HG03571 (cell line): Measurements from ENCODE around the gene YWHAH.

ENCODE experiments used
- ATAC-seq: cut with Tn5 transposase; IDR thresholded peaks from one replicate; pipeline ENCODE4 v1.9.1; 2021; ENCODE audit not compliant: unreplicated experiment

YWHAH gene

DNA sequence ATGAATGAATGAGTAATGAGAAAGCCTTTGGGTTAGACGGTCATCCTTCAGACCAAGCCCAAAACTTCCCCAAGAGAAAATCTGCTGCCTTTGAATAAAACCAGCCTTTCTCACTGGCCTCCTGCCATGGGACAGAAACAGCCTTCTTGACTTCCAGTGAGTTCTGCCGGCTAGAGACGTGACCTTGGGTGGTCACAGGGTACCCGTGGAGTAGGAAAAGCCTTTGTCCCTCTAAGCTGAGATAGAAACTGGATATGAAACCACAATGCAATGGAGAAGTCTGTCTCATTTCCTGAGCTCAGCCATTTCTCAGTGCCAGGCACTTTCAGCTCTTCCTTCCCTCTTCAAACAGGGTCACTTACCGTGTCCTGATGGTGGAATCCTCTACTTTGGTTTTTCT is 21.2 kb upstream of the YWHAH start:
- no peak for ATAC-seq

DNA sequence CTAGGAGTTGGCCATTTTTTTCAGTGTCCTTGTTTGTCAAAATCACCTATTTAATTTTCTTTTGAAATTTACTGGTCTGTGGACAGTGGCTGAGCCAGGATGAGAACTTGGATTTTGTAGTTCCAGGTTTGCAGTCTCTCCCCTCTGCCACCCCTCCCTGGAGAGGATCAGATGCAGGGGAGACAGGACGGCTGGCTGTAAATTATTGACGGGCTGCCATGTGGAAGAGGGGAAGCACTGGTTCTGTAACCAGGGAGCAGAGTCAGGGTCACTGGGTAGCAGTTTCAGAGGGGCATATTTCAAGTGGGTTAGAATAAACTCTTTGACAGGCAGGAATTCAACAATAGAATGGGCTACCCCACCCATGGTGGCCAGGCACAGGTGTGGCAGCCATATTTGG is 20.6 kb upstream of the YWHAH start:
- no peak for ATAC-seq

DNA sequence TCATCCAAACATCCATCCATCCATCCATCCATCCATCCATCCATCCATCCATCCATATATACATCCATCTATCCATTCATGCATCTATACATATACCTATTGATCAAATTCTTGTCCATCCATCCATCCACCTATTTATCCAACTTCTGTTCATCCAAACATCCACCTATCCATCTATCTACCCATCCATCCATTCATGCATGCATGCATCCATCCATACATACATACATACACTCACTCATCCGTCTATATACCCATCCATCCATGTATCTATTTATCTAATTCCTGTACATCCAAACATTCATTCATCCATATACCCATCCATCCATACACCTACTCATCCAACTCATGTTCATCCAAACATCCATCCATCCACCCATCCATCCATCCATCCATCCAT is 19.3 kb upstream of the YWHAH start:
- no peak for ATAC-seq

DNA sequence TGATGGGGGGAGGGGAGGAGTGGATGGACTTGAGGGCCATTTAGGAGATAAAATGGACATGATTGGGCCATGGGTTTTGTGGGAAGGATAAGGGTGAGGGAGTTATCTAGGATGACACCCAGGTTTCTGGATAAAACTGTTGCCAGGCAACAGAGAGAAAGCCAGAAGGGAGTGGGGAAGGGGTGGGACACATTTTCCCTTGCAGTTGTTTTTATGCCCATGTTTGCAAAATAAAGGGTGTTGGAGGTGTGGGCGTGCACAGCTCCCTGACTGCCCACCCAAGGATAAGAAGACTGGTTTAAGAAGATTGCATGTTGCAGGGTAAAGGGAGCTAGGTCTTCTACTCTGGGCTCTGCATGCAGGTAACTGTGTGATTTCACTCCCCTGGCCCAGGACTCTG is 18.3 kb upstream of the YWHAH start:
- no peak for ATAC-seq

DNA sequence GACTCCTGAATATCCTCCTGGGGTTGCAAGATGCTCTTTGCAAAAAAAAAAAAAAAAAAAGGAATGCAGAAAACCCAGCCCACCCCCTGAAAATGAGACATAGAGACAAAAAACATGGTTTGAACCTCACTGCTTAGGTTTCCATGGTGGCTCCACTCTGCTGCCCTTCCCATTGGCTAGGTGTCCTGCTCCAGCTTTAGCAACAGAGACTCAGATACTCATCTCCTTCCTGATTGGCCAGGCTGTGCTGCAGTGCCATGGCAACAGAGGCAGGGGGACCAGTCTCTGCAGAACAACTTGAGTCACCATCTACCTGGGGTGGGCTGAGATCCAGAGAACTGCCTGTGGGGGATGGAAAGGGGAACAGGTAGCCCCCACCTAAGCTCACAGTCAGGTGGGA is 17.4 kb upstream of the YWHAH start:
- no peak for ATAC-seq

DNA sequence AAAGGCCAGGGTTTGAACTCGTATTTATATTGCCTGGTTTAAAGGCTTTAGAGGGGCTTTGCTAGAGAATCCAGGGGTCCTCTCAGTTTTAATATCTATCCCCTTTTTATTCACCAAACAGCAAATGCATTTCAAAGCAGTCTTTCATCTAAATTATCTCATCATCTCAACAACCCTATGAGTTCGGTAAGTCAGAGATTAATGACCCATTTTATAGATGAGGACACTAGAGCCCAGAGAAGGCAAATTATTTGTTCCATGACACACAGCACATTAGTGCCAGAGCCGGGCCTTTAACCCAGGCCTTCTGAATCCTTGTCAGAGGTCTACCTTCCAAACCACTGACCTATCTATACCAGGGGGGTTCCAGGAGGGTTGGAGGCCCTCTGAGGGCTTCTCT is 16.8 kb upstream of the YWHAH start:
- ATAC-seq, result no peak

DNA sequence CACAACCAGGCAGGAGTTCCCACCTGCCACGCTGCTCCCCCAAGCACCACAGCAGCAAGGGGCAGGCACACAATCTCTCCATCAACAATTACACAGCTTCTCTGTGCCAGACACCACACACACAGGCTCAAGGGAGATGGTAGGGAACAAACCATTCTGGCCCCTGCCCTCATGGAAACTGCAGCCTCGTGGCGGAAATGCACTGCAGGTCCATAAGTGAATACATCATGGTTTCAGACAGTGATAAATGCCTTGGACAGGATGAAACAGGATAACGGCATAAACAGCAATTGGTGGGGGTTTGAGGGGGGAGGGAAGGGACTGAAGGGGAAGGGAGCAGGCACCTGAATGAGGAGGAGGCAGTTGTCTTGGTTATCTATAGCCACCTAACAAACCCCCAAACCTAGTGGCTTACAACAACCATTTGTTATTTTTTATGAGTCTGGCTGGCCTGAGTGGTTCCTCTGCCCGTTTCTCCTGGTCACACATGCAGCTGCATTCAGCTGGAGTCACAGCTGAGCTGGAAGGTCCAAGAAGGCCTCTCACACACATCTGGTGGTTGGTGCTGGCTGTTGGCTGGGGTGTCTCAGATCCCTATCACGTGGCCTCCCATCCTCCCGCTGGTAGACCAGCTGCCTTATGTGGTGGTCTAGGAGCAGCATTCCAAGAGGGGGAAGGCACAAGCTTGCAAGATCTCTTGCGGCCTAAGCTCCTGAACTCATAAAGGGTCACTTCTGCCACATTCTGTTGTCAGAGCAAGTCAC is 15.0 kb upstream of the YWHAH start:
- no peak for ATAC-seq

DNA sequence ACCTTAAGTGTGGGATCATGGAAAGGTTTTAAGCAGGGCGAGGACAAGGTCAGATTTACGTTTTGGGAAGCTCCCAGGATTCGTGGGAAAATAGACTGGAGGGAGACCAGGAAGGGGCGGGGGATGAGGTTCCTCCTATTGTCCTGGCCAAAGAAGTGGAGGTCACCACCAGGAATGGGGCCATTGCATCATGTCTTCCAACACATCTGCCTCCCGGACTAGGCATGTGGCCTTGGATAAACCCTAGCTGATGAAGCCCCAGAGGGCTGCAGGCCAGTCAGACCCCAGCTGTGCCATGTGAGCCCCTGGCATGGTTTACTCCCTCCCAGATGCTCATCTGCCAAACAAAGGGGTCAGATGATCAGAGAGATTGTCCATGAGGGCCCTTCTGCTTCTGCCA is 11.5 kb upstream of the YWHAH start:
- ATAC-seq, result no peak

DNA sequence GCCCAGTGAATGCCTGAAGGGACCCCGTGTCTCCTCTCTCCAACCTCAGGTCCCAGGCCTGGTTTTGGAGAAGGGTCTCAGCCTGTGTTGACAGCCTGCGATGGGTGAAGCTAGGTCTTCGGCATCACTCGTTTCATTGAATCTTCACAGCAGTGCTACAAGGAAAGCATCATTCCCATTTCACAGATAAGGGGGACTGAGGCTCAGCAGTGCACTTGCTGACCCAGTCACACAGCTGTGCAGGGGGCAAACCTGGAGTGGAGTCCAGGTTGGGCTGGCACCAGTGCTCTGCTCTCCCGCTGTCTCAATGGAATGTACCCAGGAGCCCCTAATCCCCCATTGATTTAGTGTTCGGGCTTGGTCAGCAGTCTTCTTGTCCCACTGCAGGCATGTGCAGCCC is 10.9 kb upstream of the YWHAH start:
- no peak for ATAC-seq

DNA sequence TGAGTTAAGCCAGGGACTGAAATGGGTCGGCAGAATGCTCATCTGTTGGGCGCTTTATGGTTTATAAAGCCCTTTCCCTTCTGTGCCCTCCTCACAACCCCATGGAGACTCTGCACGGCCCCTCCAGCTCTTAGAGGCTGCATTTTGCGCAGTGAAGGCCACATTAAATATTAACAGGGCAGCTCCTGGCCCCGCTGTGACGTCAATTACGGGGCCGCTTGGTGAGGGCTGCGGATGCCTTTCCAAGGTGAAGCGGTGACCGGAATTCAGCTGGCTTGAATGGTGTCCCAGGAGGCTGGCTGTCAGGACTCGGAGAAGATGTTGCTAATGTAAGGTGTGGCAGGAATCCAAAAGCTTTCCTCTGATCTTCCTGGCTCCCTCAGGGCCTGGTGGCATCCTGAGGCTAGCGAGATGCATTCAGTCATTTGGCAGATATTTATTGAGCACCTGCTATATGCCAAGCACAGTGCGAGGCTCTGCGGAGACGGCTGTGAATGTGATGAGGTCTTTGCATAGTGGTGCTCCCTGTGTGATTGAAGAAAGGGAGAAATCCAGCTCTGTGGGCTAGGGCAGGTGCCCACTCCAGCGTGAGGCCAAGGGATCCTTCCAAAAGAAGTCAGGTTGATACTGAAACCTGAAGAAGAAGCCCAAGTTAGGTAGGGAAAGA is 10.4 kb upstream of the YWHAH start:
- no peak for ATAC-seq

DNA sequence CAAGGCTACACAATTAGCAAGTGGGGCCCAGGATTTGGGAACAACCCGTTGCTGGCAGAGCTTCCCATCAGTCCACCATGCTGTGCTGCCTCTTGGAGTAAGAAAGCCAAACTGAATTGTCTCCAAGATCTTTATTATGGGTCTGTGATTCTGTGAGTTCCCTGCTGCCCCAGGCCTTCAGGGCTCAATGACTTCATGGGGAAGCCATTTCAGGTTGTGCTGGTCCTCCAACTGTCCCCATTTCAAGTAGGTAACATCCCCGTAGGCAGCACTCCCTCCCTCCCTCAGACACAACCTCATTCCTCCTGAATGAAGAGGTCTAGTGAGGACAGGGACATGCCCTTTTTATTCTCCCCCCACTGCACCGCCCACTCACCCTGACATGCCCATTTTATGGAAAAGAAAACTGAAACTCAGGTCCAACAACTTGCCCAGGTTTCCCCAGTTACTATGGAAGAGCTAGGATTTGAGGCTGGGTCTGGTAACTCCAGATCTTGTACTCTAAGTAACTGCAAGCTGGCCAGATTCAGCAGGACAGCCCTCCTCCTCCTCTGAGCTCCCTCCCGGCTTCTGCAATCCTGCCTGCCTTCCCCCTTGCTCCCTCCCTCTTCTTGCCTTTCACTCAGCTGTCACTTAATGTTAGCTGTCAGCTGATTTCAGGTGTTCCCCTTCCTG is 8.2 kb upstream of the YWHAH start:
- ATAC-seq, result no peak

DNA sequence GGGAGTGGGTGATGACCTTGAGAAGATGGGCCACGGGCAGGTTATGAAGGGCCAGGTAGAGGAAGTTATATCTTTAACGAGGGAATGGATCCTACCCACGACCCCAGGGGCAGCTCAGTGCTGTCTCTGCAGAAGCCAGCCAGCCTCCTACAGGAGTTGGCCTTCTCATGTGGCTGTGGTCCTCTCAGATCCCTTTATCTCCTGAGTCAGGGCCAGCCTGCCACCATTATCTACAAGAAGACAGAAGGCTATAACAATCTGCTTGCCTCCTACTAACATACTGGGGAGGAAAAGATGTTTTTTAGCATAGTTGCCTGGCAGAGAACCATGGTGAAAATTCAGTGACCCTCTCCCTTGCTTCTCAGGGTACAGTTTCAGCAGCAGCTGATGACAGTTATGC is 7.0 kb upstream of the YWHAH start:
- no peak for ATAC-seq

DNA sequence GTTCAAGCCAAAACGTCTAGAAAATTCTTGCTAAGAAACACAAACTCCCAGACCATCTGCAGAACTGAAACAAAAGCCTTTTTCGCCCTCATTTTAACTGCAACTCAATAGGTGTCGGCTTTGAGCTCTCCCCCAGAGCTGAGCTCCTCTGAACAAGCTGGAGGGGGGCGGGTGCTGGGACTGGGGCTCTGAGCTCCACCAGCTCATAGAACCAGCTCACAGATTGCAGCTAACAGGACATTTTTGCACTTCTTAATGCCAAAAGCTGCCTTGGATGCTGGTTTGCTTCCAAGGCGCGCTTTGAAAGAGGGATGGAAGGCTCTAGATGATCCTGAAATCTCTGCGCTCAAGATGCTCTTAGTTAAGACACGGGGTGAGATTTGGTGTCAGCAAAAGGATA is 6.0 kb upstream of the YWHAH start:
- ATAC-seq, result no peak

DNA sequence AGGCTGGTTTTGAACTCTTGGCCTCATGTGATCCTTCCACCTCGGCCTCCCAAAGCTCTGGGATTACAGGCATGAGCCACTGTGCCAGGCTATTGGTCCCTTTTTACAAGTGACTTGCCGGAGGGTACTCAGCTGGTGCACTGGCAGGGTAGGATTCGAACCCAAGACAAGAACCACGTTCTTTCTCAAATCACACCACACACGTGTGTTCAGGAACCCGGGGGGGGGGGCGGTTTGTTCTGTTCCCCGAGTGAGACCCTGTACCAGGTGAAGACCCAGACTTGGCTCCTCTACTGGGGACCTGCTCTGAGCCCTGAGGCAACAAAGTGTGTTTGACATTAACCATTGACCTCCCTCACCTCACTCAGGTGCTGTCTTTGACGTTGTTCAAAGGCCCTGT is 3.8 kb upstream of the YWHAH start:
- no peak for ATAC-seq

DNA sequence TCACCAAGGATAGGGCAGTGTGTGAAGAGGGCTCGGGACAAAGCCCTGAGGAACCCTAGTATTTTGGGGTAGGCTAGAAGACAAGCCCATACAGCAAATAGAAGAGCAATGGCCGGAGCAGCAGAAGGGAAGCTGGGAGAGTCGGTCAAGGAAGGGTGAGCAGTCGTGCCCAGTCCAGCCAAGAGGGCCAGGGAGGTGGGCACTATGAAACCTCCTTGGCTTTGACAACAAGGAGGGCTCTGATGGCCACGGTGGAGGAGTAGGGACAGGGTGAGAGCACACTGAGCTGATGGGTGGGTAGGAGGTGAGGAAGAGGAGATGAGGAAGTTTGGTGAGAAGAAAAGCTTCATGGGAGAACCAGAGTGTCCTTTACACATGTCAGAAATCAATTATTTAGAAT is 2.2 kb upstream of the YWHAH start:
- ATAC-seq, result no peak

DNA sequence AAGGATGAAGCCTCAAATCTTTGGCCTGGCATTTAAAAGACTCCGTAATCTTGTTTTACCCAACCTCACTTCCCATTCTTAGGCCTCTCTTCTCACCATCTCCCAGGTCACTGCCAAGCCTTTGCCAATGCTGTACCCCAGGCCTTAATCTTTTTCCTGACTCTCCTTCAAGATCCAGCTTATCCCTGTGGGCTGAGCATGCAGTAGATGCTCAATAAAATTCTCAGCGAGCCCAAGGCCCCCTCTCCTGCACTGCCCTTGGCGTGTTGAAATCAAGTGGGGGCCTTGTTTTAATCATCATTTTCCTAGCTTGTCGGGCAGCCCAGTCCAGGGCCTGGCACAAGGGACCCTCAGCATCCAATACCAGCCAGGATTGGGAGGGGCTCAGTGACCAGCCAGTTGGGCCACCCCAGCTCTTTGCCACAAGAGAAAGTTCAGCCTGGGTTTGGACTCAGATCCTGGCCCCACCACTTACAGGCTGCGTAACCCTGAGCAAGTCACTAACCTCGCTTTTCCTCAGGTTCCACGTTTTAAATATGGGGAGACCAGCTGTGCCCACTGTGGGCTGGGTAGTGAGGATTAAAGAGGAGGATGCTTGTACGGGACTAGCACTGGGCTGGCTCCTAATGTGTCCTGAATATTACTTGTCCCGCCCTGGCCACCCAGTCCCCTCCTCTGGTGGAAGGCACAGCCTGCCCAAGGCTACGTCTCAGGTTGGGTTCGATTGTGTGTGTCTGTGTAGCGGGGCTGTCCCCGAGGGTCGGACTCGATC is 943 bp upstream of the YWHAH start:
- ATAC-seq, result no peak

DNA sequence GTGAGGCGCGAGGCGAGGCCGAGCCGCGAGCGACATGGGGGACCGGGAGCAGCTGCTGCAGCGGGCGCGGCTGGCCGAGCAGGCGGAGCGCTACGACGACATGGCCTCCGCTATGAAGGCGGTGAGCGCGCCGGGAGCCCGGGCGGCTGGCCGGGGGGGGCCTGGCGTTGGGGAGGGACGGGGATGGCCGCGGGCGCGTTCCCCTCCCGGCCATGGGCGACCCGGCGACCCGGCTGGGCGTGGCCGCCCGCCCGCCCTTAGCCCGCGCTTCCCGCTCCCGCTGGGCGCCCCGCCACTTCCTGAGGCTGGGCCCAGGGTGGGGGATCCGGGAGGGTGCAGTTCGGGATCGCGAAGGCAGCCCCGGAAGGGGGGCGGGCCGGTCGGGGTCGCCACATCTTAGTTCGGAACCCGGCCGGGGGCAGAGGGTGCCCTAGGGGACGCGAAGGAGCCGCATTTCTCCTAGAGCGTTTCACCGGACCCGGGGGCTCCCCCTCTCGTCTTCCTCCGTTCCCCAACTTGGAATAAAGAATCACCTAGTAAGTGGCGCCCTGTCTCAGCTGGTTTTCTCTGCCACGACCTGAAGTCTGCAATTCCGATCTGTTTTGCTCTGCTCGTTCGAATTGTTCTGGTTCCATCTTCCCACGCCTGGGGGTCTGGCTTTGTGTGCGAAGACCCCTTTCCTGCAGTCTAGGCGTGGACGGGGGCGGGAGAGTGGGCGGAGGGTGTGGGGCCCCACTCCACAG is 536 bp downstream of the YWHAH start:
- ATAC-seq, result peak; percentile 22

DNA sequence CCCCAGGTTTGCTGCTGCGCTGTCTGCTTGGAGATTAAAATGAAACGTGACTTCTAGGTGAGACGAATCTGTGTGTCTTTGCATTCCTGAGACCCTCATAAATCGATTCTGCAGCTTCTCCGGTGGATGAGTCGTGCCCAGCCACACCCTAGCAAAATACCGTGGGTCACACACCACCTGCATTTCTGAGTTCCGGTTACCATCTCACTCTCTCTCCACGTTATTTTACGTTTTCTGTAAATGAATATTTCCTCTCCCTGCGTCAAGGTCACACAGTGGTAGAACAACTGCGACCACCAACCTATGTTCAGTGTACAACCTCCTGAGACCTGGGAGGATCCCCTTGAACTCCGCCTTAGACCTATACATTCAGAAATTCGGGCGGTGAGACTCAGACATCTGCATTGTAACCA is 1.1 kb downstream of the YWHAH start:
- ATAC-seq, result no peak

DNA sequence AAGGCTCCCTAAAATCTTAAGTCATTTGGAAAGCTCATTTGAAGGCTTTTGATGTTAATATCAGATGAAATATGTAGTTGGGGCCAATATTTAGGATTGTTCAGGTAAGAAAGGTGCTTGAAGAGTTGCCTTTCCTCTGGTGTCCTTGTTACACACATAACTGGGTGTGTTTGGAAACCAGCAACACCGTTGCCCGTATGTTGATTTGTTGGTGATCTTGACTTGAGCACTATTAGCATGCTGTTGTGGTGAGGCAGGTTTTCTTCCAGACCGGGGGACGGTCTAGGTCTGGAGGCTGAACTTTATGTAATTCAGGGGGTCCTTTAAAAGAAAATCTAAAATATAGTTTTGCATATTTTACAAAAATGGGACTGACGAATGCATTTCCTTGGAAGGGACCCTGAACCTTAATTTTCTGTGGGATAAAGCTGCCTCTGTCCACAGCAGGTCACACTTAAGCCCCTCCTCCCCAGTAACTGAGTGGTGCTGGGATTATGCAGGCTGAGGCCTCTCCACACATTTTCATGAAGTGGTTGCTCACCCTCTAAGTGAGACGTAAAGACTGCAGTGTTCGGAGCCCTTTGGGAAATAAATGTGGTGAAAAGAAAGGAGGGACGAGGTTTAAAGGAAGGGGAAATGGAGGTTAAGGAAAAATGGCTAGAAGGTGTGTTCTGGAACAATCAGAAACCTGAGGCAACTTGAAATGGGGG is 1.8 kb downstream of the YWHAH start:
- no peak for ATAC-seq

DNA sequence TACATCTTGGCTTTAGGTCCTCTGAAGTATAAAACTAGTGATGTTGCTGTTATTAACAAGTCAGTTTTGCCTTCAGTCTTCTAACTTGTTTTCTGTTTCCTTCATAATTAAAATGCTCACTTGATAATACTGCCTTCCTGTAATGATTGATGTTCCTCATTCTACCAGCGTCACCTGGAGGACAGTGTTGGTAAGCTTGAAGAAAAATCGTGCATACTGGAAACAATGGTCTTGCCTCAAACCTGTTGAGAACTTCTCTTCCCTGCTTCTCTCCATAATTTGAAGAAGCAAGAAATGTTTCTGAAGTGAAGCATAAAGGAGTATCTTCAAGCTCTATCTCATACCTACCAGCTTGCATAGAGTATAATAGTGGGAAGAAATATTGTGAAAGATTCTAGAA is 3.0 kb downstream of the YWHAH start:
- no peak for ATAC-seq
